ENCODE data around the gene NKD2.
A peak's percentile ranks its signal among the peaks of the same experiment; 100 is the strongest.
"Not testable (repeated sequence)": the region's sequence is repeated elsewhere in the genome, so short reads cannot be mapped to it uniquely, and the experiment has no call there.

Gene NKD2

GRCh38 chr5:1008451-1009358, at the start of gene NKD2:
Gene NKD2 (plus strand): TSS chr5:1008802. CDS start chr5:1009058, 256 bp downstream.
- DNase-seq, result peak; percentile 8

GRCh38 chr5:959581-960531, 48.7 kb upstream of the NKD2 start:
- DNase-seq, result no peak

GRCh38 chr5:960551-960950, 48.1 kb upstream of the NKD2 start:
- DNase-seq, result no peak

GRCh38 chr5:961002-961710, 47.4 kb upstream of the NKD2 start:
- no peak for DNase-seq

- DNase-seq, result no peak
Observed at GRCh38 chr5:961711-962240, 46.8 kb upstream of the NKD2 start.

GRCh38 chr5:962386-962785, 46.2 kb upstream of the NKD2 start:
- DNase-seq, result no peak

- DNase-seq, result no peak
Observed at GRCh38 chr5:962801-963200, 45.8 kb upstream of the NKD2 start.

GRCh38 chr5:963310-963672, 45.3 kb upstream of the NKD2 start:
- DNase-seq, result no peak

- DNase-seq, result no peak
Observed at GRCh38 chr5:963673-964531, 44.7 kb upstream of the NKD2 start.

- no peak for DNase-seq
Observed at GRCh38 chr5:964821-965220, 43.8 kb upstream of the NKD2 start.

GRCh38 chr5:965604-966344, 42.8 kb upstream of the NKD2 start:
- no peak for DNase-seq

- DNase-seq, result no peak
Observed at GRCh38 chr5:966345-966710, 42.3 kb upstream of the NKD2 start.

- DNase-seq, result no peak
Observed at GRCh38 chr5:966941-967340, 41.7 kb upstream of the NKD2 start.

- DNase-seq, result no peak
Observed at GRCh38 chr5:968881-969280, 39.7 kb upstream of the NKD2 start.

GRCh38 chr5:969408-969839, 39.2 kb upstream of the NKD2 start:
- no peak for DNase-seq

- DNase-seq, result not testable (repeated sequence)
Observed at GRCh38 chr5:972575-972974, 36.0 kb upstream of the NKD2 start.

- DNase-seq, result no peak
Observed at GRCh38 chr5:976849-977751, 31.5 kb upstream of the NKD2 start.

- DNase-seq, result no peak
Observed at GRCh38 chr5:978054-978453, 30.5 kb upstream of the NKD2 start.

- no peak for DNase-seq
Observed at GRCh38 chr5:978693-979092, 29.9 kb upstream of the NKD2 start.
